ENCODE measurements around the gene TRABD2B. TPM values are rescaled to one million over a fixed set of nuclear protein-coding genes. Genes with fewer than 3 reads are reported as not detected.
A peak's percentile ranks its signal among the peaks of the same experiment; 100 is the strongest.

The TRABD2B gene
- total and polyA plus RNA-seq, 7 donors, result 0.08 to 0.76 (median 0.42) TPM

DNA sequence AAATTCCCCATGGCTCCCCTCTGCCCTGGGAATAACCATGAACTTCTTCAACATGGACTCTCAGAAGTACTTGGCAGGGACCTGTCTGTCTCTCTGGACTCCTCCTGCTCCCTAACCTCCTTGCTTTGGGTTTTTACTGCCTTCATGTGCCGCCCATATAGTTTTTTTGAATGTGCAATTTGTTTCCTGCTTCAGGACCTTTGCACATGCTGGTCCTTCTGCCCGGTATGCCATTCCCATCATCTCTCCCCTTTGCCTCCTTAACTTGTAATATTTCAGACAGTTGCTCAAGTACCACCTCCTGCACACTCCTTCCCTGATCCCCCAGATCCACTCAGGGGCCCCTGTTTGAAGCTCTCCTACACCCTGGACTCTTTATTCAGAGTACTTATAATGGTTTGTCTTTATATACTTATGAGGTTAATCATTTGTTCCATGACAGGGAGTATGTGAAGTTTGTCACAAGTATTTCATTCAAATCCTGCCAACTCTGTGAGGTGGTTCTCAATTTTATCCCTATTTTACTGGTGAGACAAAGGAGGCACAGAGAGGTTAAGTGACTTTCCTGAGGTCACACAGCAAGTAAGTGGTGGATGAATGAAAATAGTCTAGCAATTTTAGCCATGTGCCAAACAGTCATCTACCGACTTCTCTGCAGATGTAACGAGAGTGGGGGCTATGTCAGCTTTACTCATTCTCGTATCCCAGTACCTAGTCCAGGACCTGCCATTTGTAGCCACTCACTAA, 180.7 kb downstream of the TRABD2B start:
- no peaks in the 10 kb centered on the region for H3K36me3 ChIP-seq (ENCODE audit: insufficient read depth in 1 of 2, low read depth in 1 of 2)
- H3K4me1 ChIP-seq, result no peaks in the 10 kb centered on the region
- peaks cover 0 to 3% (median 0%) of the 10 kb centered on the region in 3 donors for H3K27me3 ChIP-seq (ENCODE audit: insufficient read depth in 3 of 3, low read length in 2 of 3)
- H3K9me3 ChIP-seq, result no peaks in the 10 kb centered on the region
- intact Hi-C loops (cut with DNase I), result no loop called here
- H3K27ac ChIP-seq, result no peak overlapping the region
- ATAC-seq (no peak), DNase-seq (no peak)
- no peak overlapping the region for H3K4me3 ChIP-seq
- TF ChIP-seq, protein P1, sequence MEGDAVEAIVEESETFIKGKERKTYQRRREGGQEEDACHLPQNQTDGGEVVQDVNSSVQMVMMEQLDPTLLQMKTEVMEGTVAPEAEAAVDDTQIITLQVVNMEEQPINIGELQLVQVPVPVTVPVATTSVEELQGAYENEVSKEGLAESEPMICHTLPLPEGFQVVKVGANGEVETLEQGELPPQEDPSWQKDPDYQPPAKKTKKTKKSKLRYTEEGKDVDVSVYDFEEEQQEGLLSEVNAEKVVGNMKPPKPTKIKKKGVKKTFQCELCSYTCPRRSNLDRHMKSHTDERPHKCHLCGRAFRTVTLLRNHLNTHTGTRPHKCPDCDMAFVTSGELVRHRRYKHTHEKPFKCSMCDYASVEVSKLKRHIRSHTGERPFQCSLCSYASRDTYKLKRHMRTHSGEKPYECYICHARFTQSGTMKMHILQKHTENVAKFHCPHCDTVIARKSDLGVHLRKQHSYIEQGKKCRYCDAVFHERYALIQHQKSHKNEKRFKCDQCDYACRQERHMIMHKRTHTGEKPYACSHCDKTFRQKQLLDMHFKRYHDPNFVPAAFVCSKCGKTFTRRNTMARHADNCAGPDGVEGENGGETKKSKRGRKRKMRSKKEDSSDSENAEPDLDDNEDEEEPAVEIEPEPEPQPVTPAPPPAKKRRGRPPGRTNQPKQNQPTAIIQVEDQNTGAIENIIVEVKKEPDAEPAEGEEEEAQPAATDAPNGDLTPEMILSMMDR (IDR thresholded peaks at IDR 0.05), result no peak
- 91 to 93% (median 93%) methylated on average over 5 of the region's 5 CpGs for WGBS, 3 donors

DNA sequence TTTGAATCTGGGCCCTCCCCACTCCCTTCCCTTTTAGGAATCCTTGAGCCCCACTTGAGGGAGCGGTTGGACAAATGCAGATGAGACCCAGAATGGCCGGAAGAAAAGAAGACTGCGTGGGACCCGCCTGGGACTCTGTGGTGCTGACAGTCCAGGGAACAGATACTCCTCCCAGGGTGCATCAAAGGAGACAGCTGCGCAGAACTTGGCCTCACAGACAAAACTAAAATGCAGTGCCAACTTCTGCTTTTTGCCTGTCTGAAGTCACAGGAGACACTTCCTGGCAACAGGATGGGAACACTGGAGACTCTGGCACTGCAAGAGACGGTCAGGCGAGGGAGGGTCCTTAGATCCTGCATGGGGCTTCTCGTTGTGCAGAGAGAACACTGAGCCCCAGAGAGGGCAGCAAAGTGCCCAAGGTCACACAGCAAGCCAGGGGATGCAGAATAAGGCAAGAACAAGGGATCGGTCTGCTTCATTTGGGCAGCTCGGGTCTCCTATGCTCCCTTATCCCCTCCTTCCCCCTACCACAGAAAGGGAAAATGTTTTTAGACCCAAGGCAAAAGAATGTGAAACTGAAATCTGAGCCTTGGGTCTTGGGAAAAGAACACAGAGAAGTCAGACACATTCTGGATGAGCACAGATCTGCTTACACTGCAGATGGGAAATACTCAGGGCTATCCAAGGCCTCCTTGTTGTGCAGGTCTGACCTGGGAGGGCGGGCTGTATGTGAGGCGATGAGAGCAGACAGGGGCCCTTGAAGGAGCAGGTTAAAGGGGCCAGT, 182.4 kb downstream of the TRABD2B start:
- DNase-seq, result peak in 1 of 2 donors; percentile 50
- no peaks in the 10 kb centered on the region for H3K36me3 ChIP-seq (ENCODE audit: insufficient read depth in 1 of 2, low read depth in 1 of 2)
- peaks cover 0 to 5% (median 0%) of the 10 kb centered on the region in 3 donors for H3K27me3 ChIP-seq (ENCODE audit: insufficient read depth in 3 of 3, low read length in 2 of 3)
- no peaks in the 10 kb centered on the region for H3K4me1 ChIP-seq
- peak in 2 of 4 donors; percentile 41 to 43 for ATAC-seq
- H3K27ac ChIP-seq, result no peak overlapping the region
- H3K9me3 ChIP-seq, result no peaks in the 10 kb centered on the region
- no peak overlapping the region for H3K4me3 ChIP-seq
- intact Hi-C loops (cut with DNase I), result no loop called here
- WGBS, 3 donors, result 42 to 49% (median 47%) methylated on average over 12 of the region's 12 CpGs
- TF ChIP-seq, protein P1 (IDR thresholded peaks at IDR 0.05), result no peak

DNA sequence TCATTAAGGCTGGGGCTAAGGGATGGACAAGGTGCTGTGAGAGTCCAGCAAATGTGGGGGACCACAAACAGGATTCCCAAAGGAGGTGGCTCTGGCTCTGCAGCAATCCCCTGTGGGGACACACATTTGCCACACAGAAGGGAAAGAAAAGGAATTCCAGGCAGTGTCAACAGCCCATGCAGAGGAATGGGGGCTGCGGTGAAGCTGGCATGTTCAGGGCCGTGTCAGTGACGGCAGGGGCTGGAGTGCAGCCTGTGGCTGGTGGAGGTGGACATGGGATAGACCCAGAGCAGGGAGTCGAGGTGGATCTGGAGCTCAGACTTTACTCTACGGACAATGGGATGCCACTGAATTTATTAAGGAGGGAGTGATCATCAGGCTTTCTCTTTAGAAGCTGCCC, 183.2 kb downstream of the TRABD2B start:
- Histone ChIP-seq H3K4me3 (no peak overlapping the region), H3K27ac (no peak overlapping the region), H3K4me1 (no peaks in the 10 kb centered on the region), H3K9me3 (no peaks in the 10 kb centered on the region), H3K27me3 (ENCODE audit: insufficient read depth in 3 of 3, low read length in 2 of 3) (peaks cover 0 to 5% (median 0%) of the 10 kb centered on the region in 3 donors), H3K36me3 (ENCODE audit: insufficient read depth in 1 of 2, low read depth in 1 of 2) (no peaks in the 10 kb centered on the region)
- intact Hi-C loops (cut with DNase I), result no loop called here
- TF ChIP-seq, protein P1 (IDR thresholded peaks at IDR 0.05), result no peak
- ATAC-seq (no peak), DNase-seq (peak in 1 of 2 donors; percentile 32)
- 56 to 62% (median 57%) methylated on average over 5 of the region's 5 CpGs for WGBS, 3 donors

DNA sequence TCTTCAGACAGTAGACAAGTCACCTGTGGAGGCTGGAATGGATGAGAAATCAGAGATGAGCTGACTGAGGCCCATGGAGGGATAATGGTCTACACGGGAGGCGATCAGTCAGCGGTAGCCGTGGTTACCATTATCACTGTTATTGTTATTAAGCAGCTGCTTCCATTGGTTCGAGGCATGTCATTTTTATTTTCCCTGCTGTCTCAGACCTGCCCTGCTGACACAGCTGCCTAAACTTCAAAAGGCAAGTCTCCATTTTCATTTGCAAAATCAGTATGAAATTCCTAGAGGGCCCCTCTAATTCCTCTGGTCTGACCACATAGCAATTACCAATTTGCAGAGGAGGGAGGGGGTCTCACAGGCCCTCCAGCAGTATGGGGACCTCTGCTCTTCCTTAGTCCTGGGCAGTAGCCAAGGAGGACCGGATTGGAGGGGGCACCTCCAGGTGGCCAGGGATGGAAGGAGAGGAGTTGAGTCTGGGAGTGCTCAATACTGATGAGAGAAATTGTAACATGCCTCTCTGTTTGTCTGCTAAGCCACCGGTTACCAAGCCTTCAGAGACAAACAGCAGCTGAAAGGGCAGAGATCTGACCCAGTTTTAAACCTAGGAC, 184.2 kb downstream of the TRABD2B start:
- Histone ChIP-seq H3K4me1 (no peaks in the 10 kb centered on the region), H3K27ac (no peak overlapping the region)
- 52 to 56% (median 55%) methylated on average over 7 of the region's 7 CpGs for WGBS, 3 donors

More for the DNA sequence above, 184.2 kb downstream of the TRABD2B start:
- Histone ChIP-seq H3K36me3 (ENCODE audit: insufficient read depth in 1 of 2, low read depth in 1 of 2) (no peaks in the 10 kb centered on the region), H3K27me3 (ENCODE audit: insufficient read depth in 3 of 3, low read length in 2 of 3) (peaks cover 0 to 5% (median 0%) of the 10 kb centered on the region in 3 donors), H3K9me3 (no peaks in the 10 kb centered on the region), H3K4me3 (no peak overlapping the region)
- DNase-seq, result peak in 1 of 2 donors; percentile 8
- TF ChIP-seq, protein P1 (IDR thresholded peaks at IDR 0.05), result no peak
- no peak for ATAC-seq
- intact Hi-C loops (cut with DNase I), result no loop called here

Measured in psoas muscle (tissue), 8 donors.